Esophagus muscularis mucosa (tissue), 4 donors: ENCODE results near the gene POU4F3.

Experiments used
- EP300 ChIP-seq: sonication (generic); formaldehyde crosslinking; IDR thresholded peaks from one replicate; pipeline ENCODE4 v1.6.1; 2017; ENCODE audit warnings: antibody characterized with exemption
- POLR2A ChIP-seq: fragments of 450-650 bp; IDR thresholded peaks from one replicate; pipeline ENCODE4 v1.6.1; 2017; ENCODE audit warnings: antibody characterized with exemption, moderate library complexity, mild to moderate bottlenecking, low read depth
- POLR2AphosphoS5 ChIP-seq, 2 donors: sonication (generic); formaldehyde crosslinking; IDR thresholded peaks; one replicate each; pipeline ENCODE4 v1.6.1; 2017; ENCODE audit warnings: antibody characterized with exemption in 2 of 2
- TF ChIP-seq, protein P1 (sequence below), 3 experiments: fragments of 200-600 bp in 2 of 3; fragments of 450-650 bp in 1 of 3; sonication (generic) in 2 of 3; IDR thresholded peaks; one replicate each; pipeline ENCODE4 v1.5.1; 2017 to 2019; ENCODE audit warnings: antibody characterized with exemption in 3 of 3, mild to moderate bottlenecking in 2 of 3, moderate library complexity in 1 of 3

DNA sequence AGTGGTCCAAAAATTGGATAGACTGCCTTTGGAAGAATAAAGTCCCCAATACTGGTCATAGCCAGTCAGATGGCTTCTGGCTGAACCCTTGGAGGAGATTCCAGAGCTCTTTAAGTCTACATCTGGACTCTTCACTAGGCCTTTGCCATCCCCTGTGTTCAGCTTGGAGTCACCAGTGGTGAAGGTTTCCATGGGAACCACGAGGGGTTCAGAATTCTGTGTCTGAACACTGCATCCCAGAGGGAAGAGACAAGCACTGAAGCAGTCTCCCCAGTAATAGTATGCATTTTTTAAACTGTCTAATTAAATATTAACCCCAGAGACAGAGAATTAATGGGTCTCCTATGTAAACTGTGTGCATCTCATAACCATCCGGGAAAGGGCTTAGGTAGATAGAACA, 38.2 kb downstream of the POU4F3 start:
- TF ChIP-seq POLR2A (no peak), EP300 (no peak), POLR2AphosphoS5 (IDR thresholded peaks at IDR 0.05) (no peak)
- TF ChIP-seq, protein P1, sequence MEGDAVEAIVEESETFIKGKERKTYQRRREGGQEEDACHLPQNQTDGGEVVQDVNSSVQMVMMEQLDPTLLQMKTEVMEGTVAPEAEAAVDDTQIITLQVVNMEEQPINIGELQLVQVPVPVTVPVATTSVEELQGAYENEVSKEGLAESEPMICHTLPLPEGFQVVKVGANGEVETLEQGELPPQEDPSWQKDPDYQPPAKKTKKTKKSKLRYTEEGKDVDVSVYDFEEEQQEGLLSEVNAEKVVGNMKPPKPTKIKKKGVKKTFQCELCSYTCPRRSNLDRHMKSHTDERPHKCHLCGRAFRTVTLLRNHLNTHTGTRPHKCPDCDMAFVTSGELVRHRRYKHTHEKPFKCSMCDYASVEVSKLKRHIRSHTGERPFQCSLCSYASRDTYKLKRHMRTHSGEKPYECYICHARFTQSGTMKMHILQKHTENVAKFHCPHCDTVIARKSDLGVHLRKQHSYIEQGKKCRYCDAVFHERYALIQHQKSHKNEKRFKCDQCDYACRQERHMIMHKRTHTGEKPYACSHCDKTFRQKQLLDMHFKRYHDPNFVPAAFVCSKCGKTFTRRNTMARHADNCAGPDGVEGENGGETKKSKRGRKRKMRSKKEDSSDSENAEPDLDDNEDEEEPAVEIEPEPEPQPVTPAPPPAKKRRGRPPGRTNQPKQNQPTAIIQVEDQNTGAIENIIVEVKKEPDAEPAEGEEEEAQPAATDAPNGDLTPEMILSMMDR (IDR thresholded peaks at IDR 0.05): no peak
